HG03558 (cell line): ENCODE measurements around the gene CLNK.
"Not testable (repeated sequence)": the region's sequence is repeated elsewhere in the genome, so short reads cannot be mapped to it uniquely, and the experiment has no call there.

Source experiments
- ATAC-seq: cut with Tn5 transposase; IDR thresholded peaks from one replicate; pipeline ENCODE4 v1.9.1; 2021; ENCODE audit warnings: moderate number of reproducible peaks; ENCODE audit not compliant: unreplicated experiment; ENCODE audit errors: extremely low read depth

Gene CLNK

GRCh38 chr4:10587296-10587695 lies 97.3 kb downstream of the CLNK start:
- no peak for ATAC-seq

DNA sequence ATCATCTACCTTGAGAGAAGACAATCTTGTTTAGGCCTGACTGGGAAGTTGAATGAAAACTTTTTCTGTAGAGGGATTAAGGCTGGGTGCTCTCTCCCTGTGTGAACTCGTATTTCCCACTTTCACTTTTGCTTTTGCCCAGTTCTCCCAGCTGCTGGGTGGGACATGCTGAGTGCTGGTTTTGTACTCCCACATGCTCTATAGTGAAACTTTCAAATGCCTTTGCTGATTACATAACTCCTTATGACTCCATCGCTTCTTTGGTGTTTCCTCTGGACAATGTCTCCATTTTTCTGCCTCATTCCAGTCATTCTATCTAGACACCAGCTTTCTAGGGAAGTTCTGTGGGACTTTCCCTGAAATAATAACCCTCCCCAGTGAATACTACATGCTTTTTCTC lies 100.5 kb downstream of the CLNK start:
- ATAC-seq: no peak

- no peak for ATAC-seq
Observed at GRCh38 chr4:10582951-10583350, 101.6 kb downstream of the CLNK start.

DNA sequence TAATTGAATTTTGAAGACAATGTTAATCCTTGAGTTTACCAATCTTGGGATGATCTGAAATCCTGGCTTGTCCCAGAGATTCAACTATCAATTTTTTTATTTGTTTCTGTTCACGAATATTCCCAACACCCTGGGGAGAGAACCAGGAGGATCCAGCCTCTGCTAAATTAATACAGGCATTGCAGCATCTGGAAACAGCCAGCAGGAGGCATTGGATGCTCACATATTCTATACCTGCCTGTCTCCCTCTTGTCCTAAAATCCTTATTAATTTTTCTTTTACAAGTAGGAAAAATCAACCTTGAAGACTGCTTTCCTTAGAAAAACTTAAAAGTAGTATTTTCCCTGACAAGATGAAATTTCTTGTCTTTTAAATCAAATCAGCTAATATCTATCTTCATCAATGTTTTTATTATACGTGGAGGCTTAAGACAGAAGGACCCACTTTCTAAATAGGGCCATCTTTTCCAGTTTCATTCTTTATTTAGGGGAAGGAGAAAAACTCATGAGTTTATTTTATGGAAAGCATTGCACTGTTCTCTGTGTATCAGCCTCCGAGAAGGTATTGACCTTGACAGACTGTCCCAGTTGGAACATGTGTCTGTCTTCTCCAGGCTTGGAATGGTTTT lies 102.4 kb downstream of the CLNK start:
- no peak for ATAC-seq

- no peak for ATAC-seq
Observed at GRCh38 chr4:10581022-10581421, 103.5 kb downstream of the CLNK start.

- no peak for ATAC-seq
Observed at GRCh38 chr4:10579648-10580047, 104.9 kb downstream of the CLNK start.

DNA sequence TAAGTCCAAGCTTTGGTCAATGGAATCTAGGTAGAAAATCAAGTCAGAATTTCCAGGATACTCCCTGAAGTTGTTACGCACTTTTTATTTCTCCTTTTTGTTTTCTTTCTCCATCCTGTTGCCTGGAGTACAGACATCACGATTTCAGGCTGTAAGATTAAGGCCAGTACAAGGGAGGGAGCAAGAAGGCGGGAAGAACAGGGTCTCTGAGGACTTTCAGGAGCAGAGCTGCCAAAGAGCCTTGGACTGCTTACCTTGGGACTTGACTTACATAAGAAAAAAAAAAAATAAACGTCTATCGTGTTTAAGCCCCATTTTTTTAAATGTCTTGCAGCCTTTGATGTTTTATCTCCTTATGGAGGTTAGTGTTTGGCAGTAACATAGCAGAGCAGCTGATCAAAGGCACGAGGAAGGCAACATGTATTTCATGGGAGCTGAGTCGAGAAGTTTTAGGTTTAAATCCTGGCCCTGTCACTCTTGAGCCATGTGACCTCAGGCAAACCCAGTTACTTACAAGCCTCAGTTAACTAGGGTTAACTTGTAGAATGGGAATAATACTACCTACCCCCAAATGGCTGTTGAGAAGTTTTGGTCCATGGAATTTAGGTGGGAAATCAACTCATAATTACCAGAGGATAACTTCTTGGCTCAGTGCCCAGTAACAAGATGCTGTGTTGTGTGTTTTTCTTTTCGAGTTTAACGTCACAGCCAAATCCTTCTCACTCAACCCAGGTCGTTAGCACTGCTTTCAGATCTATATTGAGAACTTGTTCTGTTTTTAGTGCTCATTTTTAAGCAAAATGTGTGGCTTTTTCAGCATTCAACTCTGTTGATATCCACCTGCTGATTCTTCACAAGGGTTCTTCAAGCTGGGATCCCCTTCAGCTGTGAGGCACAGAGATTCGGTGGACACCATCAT lies 106.8 kb downstream of the CLNK start:
- ATAC-seq: no peak

DNA sequence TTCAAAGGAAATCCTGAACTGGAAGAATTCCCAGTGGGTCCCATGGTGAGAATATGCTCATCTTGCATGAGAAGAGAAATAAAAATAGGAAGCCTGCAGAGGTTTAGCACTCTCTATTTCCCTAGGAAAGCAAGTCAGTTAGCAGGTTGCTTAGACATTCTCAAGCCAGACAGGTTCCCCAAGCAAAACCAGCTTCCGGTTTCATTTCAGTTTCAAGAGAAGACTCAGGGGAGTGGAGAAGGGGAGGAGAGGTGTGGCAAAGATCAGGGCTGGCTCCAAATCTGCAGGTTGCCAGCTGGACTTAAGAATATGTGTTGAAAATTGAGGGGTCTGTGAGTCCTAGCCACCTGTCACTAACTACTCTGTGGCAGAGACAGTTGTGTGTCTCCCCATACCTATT lies 107.5 kb downstream of the CLNK start:
- ATAC-seq: peak; percentile 70

- no peak for ATAC-seq
Observed at GRCh38 chr4:10576236-10576635, 108.3 kb downstream of the CLNK start.

DNA sequence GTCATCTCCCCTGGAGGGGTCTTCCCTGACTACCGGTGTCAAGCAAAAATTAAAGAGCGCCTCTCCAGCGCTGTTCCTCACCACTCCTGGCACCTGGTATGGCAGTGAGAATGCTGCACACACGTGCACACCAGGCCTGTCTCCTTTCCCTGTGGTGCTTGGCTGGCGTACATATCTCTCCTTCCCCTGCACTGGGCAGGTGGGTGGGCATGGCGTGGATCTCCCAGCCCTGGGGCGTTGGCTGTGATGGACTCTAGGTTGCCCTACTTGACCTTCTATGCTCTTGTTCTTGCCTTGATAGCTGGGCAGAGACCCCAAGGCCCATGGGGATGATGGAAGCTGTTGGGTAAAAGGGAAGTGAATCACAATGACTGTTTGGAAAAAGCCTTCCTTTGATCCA lies 109.2 kb downstream of the CLNK start:
- no peak for ATAC-seq

DNA sequence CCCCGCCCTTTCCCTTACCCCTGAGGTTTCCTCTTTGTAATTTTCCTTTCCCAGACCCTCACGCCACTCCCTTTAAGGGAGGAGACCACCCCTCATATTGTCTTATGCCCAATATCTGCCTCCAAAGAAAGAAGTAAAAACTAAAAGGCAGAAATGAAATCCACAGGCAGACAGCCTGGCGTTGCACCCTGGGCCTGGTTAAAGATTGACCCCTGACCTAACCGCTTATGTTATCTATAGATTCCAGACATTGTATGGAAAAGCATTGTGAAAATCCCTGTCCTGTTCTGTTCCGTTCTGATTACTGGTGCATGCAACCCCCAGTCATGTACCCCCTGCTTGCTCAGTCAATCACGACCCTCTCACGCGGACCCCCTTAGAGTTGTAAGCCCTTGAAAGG lies 110.0 kb downstream of the CLNK start:
- not testable (repeated sequence) for ATAC-seq

DNA sequence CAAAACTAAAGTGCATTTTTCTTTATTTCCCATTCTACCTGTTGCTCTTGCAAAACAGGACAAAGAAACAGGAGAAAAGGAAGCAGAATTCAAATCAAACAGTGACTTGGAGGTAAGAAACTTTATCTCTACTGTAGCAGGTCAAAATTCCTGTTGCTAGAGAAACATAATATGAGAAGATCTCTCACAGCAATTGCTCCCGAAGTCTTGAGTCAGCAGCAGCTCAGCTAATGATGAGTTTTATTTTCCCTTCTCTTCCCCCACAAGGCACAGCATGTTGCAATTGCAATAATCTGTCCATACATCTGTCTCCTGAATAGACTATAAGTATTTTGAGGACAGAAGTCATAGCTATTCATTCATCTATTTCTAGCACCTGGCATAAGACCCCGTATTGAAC lies 112.7 kb downstream of the CLNK start:
- no peak for ATAC-seq

GRCh38 chr4:10569491-10569890 lies 115.1 kb downstream of the CLNK start:
- no peak for ATAC-seq

GRCh38 chr4:10567766-10568165 lies 116.8 kb downstream of the CLNK start:
- no peak for ATAC-seq

GRCh38 chr4:10565166-10565780 lies 119.3 kb downstream of the CLNK start:
- ATAC-seq: no peak

- no peak for ATAC-seq
Observed at GRCh38 chr4:10554694-10555093, 129.9 kb downstream of the CLNK start.

GRCh38 chr4:10554121-10554520 lies 130.4 kb downstream of the CLNK start:
- no peak for ATAC-seq

GRCh38 chr4:10552591-10553280 lies 131.8 kb downstream of the CLNK start:
- ATAC-seq: no peak

DNA sequence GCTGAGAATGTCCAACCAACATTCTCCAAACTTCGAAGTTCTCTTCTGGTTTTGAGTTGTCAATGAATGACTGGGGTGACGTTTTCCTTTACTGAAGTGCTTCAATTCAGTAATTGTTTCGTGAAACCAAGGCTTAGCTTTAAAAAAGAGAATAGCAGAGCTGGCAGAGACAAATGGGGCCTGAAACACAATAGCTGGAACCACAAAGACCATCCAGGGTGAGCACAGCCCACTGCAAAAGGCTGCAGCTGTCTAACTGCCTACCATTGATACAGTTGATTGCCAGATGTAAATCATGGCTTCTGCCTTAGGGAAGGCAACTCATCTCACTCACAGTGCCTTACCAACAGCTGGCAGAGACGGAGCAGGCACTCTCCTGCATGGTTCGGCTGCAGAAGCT lies 148.7 kb downstream of the CLNK start:
- ATAC-seq: no peak

DNA sequence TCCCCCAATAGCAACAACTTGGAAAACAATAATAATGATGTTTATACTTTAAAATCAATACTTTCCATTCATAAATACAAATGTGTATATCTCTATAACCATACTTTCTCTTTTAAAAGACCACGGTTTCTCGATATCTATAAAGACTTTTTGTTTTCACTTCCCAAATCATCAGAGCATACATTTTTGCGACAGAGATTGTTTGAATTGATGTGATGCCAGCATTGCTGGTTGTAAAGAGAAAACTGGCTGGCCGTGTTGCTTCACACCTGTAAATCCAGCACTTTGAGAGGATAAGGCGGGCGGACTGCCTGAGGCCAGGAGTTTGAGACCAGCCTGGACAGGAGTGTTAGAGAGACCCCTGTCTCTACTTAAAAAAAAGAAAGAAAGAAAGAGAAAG lies 149.7 kb downstream of the CLNK start:
- no peak for ATAC-seq

DNA sequence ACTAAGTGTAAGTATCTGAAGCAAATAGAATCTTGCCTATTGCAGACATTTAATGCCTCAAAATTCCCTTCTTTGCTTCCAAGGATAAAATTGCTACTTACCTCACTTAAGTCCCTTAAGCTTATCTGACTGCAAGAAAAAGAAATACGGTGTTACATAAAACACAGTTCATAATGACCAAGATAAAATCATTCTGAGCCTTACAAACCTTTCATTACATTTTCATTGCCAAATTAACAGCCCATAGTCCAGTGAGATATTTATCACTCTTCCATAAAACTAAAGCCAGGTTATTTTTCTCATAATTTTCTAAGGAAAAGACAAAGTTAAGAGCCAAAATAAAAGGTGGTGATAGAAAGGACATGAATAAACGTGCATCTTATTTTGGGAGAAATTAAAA lies 152.4 kb downstream of the CLNK start:
- no peak for ATAC-seq
